ENCODE measurements around the gene UNG.

DNA sequence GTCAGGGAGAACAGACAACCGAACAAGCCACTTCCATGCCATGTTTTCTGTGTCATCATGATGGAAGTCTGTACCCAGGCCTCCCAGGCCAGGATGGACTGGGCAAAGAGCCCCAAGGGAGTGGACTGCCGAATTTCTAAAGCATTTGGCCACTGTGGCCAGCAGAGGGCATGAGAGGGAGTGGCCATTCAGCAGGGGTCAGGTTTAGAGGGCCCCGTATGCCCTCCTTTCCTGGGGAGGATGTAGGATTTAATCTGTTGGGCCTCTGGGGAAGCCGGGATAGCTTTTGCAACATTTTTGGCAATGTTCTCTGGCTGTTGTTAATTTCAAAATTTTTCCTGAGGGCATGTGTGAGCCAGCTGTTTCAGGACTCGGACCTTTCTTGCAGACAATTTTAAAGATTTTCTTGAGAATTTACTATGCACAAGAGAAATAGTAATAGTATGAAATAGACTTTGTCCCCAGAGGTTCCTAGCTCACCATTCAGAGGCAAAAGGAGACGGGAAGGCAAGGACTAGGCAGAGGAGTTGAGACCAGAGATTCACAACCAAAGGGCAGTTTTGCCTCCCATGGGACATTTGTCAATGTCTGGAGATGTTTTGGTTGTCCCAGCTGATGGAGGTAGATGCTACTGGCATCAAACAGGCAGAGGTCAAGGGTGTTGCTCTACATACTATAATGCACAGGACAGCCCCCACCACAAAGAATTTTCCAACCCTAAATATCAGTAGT is 37.0 kb downstream of the UNG start:
- TF ChIP-seq, protein P1, sequence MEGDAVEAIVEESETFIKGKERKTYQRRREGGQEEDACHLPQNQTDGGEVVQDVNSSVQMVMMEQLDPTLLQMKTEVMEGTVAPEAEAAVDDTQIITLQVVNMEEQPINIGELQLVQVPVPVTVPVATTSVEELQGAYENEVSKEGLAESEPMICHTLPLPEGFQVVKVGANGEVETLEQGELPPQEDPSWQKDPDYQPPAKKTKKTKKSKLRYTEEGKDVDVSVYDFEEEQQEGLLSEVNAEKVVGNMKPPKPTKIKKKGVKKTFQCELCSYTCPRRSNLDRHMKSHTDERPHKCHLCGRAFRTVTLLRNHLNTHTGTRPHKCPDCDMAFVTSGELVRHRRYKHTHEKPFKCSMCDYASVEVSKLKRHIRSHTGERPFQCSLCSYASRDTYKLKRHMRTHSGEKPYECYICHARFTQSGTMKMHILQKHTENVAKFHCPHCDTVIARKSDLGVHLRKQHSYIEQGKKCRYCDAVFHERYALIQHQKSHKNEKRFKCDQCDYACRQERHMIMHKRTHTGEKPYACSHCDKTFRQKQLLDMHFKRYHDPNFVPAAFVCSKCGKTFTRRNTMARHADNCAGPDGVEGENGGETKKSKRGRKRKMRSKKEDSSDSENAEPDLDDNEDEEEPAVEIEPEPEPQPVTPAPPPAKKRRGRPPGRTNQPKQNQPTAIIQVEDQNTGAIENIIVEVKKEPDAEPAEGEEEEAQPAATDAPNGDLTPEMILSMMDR (IDR thresholded peaks at IDR 0.05): peak; percentile 42 to 68 (median 55)
- TF ChIP-seq POLR2A (IDR thresholded peaks at IDR 0.05): no peak

Measured in heart left ventricle (tissue), 13 donors.